Activated CD8-positive, alpha-beta T cell treated with anti-CD3 and anti-CD28 coated beads, Interleukin-2, amount 10 ng/mL, durations not matched to agents 7 days and 5 days (primary cell): ENCODE results near the gene SPATA2L. TPM values are rescaled to one million over a fixed set of nuclear protein-coding genes. Genes with fewer than 3 reads are reported as not detected.
A peak's percentile ranks its signal among the peaks of the same experiment; 100 is the strongest.

Experiments
- ATAC-seq: fragments of 150-1000 bp; cut with Tn5 transposase; one replicate; pipeline ENCODE4 v1.10.0; 2021; ENCODE audit warnings: moderate library complexity
- CTCF ChIA-PET: fragments of 350-600 bp; sonication (Branson Sonifier 250); formaldehyde crosslinking; loops from one replicate; lab custom pipeline; 2021; ENCODE audit warnings: antibody characterized with exemption; lab: Charles Lee
- POLR2A ChIA-PET: fragments of 350-600 bp; sonication (Branson Sonifier 250); formaldehyde crosslinking; loops from one replicate; lab custom pipeline; 2021; ENCODE audit warnings: antibody characterized with exemption; lab: Charles Lee
- DNase-seq: peaks from one replicate; pipeline ENCODE4 v3.0.0-alpha.2; 2020
- H3K27ac Mint-ChIP-seq: one replicate; pipeline ENCODE4 v1.8.0; 2021; ENCODE audit warnings: mild to moderate bottlenecking, mixed read lengths
- H3K27me3 Mint-ChIP-seq: one replicate; pipeline ENCODE4 v1.8.0; 2021; ENCODE audit warnings: low read depth, mixed read lengths
- H3K36me3 Mint-ChIP-seq: one replicate; pipeline ENCODE4 v1.8.0; 2021; ENCODE audit warnings: low read depth, mixed read lengths
- H3K4me1 Mint-ChIP-seq: one replicate; pipeline ENCODE4 v1.8.0; 2021; ENCODE audit warnings: low read depth, mixed read lengths
- H3K4me3 Mint-ChIP-seq: one replicate; pipeline ENCODE4 v1.8.0; 2021; ENCODE audit warnings: mild to moderate bottlenecking, mixed read lengths
- H3K9me3 Mint-ChIP-seq: one replicate; pipeline ENCODE4 v1.8.0; 2022; ENCODE audit warnings: mixed read lengths; ENCODE audit not compliant: insufficient read depth
- total RNA-seq, 2 experiments: library from RNA; stranded (reverse); gene quantifications; one replicate each; pipeline ENCODE4 v1.2.3, GENCODE V29; 2021

Gene SPATA2L
- total RNA-seq, 2 experiments from 2014 or later, result 6.1 to 7.0 TPM

GRCh38 chr16:89716493-89716892 lies 15.0 kb upstream of the SPATA2L start:
- CTCF ChIA-PET, result interaction anchor here (1.5 to 2.3 kb wide), 2 partner anchors 11 to 16 kb away, joined by 3 to 9 read pairs; no protein-coding TSS in a partner anchor
- no peak for DNase-seq
- Mint-ChIP-seq H3K4me3 (no peak overlapping the region), H3K4me1 (peaks cover 33% of the 10 kb centered on the region), H3K9me3 (no peaks in the 10 kb centered on the region), H3K27me3 (no peaks in the 10 kb centered on the region), H3K36me3 (peaks cover 25% of the 10 kb centered on the region), H3K27ac (no peak overlapping the region)
- POLR2A ChIA-PET, result interaction anchor here (0.7 kb wide), 1 partner anchor 31 kb away, joined by 3 read pairs; no protein-coding TSS in a partner anchor
- ATAC-seq, result no peak

- DNase-seq (no peak), ATAC-seq (no peak)
- Mint-ChIP-seq H3K4me3 (peak overlapping the region; percentile 78), H3K4me1 (peaks cover 10% of the 10 kb centered on the region), H3K36me3 (peaks cover 16% of the 10 kb centered on the region), H3K9me3 (no peaks in the 10 kb centered on the region), H3K27ac (peak overlapping the region; percentile 64), H3K27me3 (no peaks in the 10 kb centered on the region)
- ChIA-PET CTCF (interaction anchor here (0.9 to 2.1 kb wide), 3 partner anchors 11 to 198 kb away, joined by 3 to 12 read pairs (median 3); partner anchors contain the start of gene SPATA2L), POLR2A (interaction anchor here (0.7 kb wide), 1 partner anchor 44 kb away, joined by 3 read pairs; no protein-coding TSS in a partner anchor)
These were observed 10.8 kb upstream of the SPATA2L start for GRCh38 chr16:89712274-89712781.

GRCh38 chr16:89711601-89712273 lies 10.2 kb upstream of the SPATA2L start:
- Mint-ChIP-seq H3K27me3 (no peaks in the 10 kb centered on the region), H3K27ac (peak overlapping the region; percentile 64), H3K4me3 (peak overlapping the region; percentile 78), H3K4me1 (peaks cover 10% of the 10 kb centered on the region), H3K9me3 (no peaks in the 10 kb centered on the region), H3K36me3 (peaks cover 13% of the 10 kb centered on the region)
- peak; percentile 80 for DNase-seq
- ChIA-PET POLR2A (interaction anchor here (0.7 to 1.4 kb wide), 2 partner anchors 12 to 45 kb away, joined by 3 to 5 read pairs; no protein-coding TSS in a partner anchor), CTCF (interaction anchor here (0.9 to 2.1 kb wide), 3 partner anchors 10 to 199 kb away, joined by 3 to 12 read pairs (median 3); partner anchors contain the start of gene SPATA2L)
- ATAC-seq, result peak; percentile 90

- peaks cover 9% of the 10 kb centered on the region for H3K36me3 Mint-ChIP-seq
- DNase-seq (no peak), ATAC-seq (peak; percentile 2)
- CTCF ChIA-PET, result interaction anchor here (0.8 to 3.2 kb wide), 4 partner anchors 11 to 199 kb away, joined by 3 to 14 read pairs (median 3); no protein-coding TSS in a partner anchor
- no peak overlapping the region for H3K27ac Mint-ChIP-seq
- H3K4me3 Mint-ChIP-seq, result no peak overlapping the region
- POLR2A ChIA-PET, result interaction anchor here (1.4 kb wide), 1 partner anchor 12 kb away, joined by 5 read pairs; no protein-coding TSS in a partner anchor
- no peaks in the 10 kb centered on the region for H3K9me3 Mint-ChIP-seq
- no peaks in the 10 kb centered on the region for H3K27me3 Mint-ChIP-seq
- peaks cover 16% of the 10 kb centered on the region for H3K4me1 Mint-ChIP-seq
These were observed 9.4 kb upstream of the SPATA2L start for GRCh38 chr16:89710709-89711564.

DNA sequence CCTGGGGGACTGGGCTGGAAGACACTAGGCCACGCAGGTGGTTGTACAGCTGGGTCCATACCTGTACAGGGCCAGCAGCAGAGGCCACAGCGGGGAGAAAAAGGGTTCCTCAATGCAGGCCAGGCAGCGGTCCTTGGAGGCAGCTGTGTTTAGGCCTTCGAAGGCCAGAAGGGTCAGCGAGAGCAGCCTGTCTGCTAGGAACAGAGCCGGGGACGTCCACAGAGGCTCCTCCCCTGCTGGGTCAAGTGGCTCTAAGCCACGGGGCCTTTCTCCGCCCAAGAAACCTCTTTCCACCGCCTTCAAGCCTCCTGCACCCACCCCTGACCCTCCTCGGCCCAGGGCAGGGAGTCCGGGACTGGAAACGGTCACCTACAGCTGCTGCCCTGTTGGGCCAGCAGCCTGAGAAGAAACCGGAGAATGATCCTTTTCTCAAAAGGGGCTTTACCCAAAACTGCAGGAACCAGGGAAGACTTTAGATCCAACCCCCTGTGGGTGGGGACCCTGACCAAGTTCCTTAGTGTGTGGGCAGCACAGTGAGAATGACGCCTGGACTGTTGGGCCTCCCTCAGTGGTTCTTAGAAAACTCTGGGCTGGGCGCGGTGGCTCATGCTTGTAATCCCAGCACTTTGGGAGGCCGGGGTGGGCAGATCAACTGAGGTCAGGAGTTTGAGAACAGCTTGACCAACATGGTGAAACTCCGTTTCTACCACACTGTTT lies 8.4 kb upstream of the SPATA2L start:
- no peak for DNase-seq
- Mint-ChIP-seq H3K36me3 (peaks cover 8% of the 10 kb centered on the region), H3K9me3 (no peaks in the 10 kb centered on the region), H3K27ac (no peak overlapping the region), H3K4me1 (peaks cover 18% of the 10 kb centered on the region), H3K4me3 (no peak overlapping the region), H3K27me3 (no peaks in the 10 kb centered on the region)
- no peak for ATAC-seq
- ChIA-PET POLR2A (no interaction called here), CTCF (interaction anchor here (0.8 to 5.6 kb wide), 6 partner anchors 10 to 152 kb away, joined by 3 to 116 read pairs (median 8); no protein-coding TSS in a partner anchor)

GRCh38 chr16:89709166-89709565 lies 7.7 kb upstream of the SPATA2L start:
- H3K4me1 Mint-ChIP-seq, result peaks cover 15% of the 10 kb centered on the region
- no peaks in the 10 kb centered on the region for H3K27me3 Mint-ChIP-seq
- H3K4me3 Mint-ChIP-seq, result no peak overlapping the region
- no peaks in the 10 kb centered on the region for H3K9me3 Mint-ChIP-seq
- H3K36me3 Mint-ChIP-seq, result peaks cover 2% of the 10 kb centered on the region
- ATAC-seq, result no peak
- POLR2A ChIA-PET, result no interaction called here
- CTCF ChIA-PET, result interaction anchor here (1.0 to 5.6 kb wide), 5 partner anchors 9 to 201 kb away, joined by 3 to 116 read pairs (median 14); no protein-coding TSS in a partner anchor
- DNase-seq, result no peak
- no peak overlapping the region for H3K27ac Mint-ChIP-seq

- no peak overlapping the region for H3K27ac Mint-ChIP-seq
- ChIA-PET POLR2A (interaction anchor here (1.3 kb wide), 1 partner anchor 15 kb away, joined by 6 read pairs; no protein-coding TSS in a partner anchor), CTCF (interaction anchor here (1.0 to 5.6 kb wide), 6 partner anchors 9 to 202 kb away, joined by 3 to 116 read pairs (median 9); partner anchors contain the start of gene TCF25)
- no peaks in the 10 kb centered on the region for H3K27me3 Mint-ChIP-seq
- peaks cover 15% of the 10 kb centered on the region for H3K4me1 Mint-ChIP-seq
- no peaks in the 10 kb centered on the region for H3K9me3 Mint-ChIP-seq
- H3K36me3 Mint-ChIP-seq, result no peaks in the 10 kb centered on the region
- no peak overlapping the region for H3K4me3 Mint-ChIP-seq
- no peak for DNase-seq
- ATAC-seq, result no peak
These were observed 7.0 kb upstream of the SPATA2L start for GRCh38 chr16:89708481-89708931.

DNA sequence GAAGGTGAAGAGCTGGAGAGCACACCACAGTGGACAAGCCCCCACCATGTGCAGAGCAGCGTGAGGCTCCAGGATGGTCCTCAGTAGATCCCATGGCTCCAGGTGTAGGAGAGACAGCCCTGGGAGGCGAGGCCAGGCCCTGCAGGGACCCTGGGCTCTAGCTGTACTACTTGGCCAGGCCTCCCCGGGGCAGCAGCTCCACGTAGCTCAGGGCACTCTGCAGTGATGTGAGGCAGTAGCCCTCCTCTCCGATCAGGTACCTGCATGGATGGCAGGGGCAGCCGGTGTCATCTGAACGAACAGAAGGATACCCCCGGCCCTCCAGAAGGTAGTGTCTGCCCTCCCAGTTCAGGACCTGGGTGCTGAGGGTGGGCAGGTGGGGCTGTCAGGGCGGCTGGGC lies 6.2 kb upstream of the SPATA2L start:
- Mint-ChIP-seq H3K9me3 (no peaks in the 10 kb centered on the region), H3K4me3 (no peak overlapping the region), H3K27ac (no peak overlapping the region), H3K36me3 (no peaks in the 10 kb centered on the region), H3K27me3 (no peaks in the 10 kb centered on the region), H3K4me1 (peaks cover 13% of the 10 kb centered on the region)
- DNase-seq, result no peak
- CTCF ChIA-PET, result interaction anchor here (0.9 to 5.6 kb wide), 6 partner anchors 9 to 165 kb away, joined by 3 to 116 read pairs (median 12); partner anchors contain the start of gene TCF25
- no peak for ATAC-seq
- POLR2A ChIA-PET, result interaction anchor here (1.1 to 1.3 kb wide), 2 partner anchors 16 to 25 kb away, joined by 3 to 6 read pairs; no protein-coding TSS in a partner anchor

- Mint-ChIP-seq H3K4me3 (no peak overlapping the region), H3K4me1 (peaks cover 16% of the 10 kb centered on the region), H3K27ac (no peak overlapping the region), H3K27me3 (no peaks in the 10 kb centered on the region), H3K36me3 (no peaks in the 10 kb centered on the region), H3K9me3 (no peaks in the 10 kb centered on the region)
- CTCF ChIA-PET, result interaction anchor here (0.6 to 5.6 kb wide), 36 partner anchors 8 to 342 kb away, joined by 3 to 116 read pairs (median 4); partner anchors contain the start of genes CDK10, MC1R, TCF25 and VPS9D1
- POLR2A ChIA-PET, result interaction anchor here (0.8 to 1.4 kb wide), 7 partner anchors 8 to 166 kb away, joined by 3 to 5 read pairs (median 3); partner anchors contain the start of gene TCF25
- no peak for DNase-seq
- no peak for ATAC-seq
These were observed 5.2 kb upstream of the SPATA2L start for GRCh38 chr16:89706518-89707260.

- POLR2A ChIA-PET, result no interaction called here
- H3K27me3 Mint-ChIP-seq, result no peaks in the 10 kb centered on the region
- CTCF ChIA-PET, result interaction anchor here (1.0 to 5.6 kb wide), 14 partner anchors 10 to 318 kb away, joined by 3 to 116 read pairs (median 6); partner anchors contain the start of genes CDK10 and MC1R
These were observed 3.5 kb upstream of the SPATA2L start for GRCh38 chr16:89705006-89705405.

More at GRCh38 chr16:89705006-89705405, 3.5 kb upstream of the SPATA2L start:
- Mint-ChIP-seq H3K36me3 (no peaks in the 10 kb centered on the region), H3K27ac (no peak overlapping the region), H3K4me1 (peaks cover 25% of the 10 kb centered on the region), H3K4me3 (no peak overlapping the region), H3K9me3 (no peaks in the 10 kb centered on the region)
- no peak for ATAC-seq
- DNase-seq, result no peak
